Effector CD8-positive, alpha-beta T cell (primary cell): ENCODE results near the gene CHMP4A.

Experiments used
- DNase-seq: peaks from one replicate; lab custom pipeline; 2025; lab: John Stamatoyannopoulos, UW

CHMP4A gene

GRCh38 chr14:24178399-24179178 lies 34.7 kb downstream of the CHMP4A start:
- DNase-seq: no peak

- DNase-seq: no peak
Observed at GRCh38 chr14:24177891-24178290, 35.4 kb downstream of the CHMP4A start.

GRCh38 chr14:24177041-24177825 lies 36.1 kb downstream of the CHMP4A start:
- DNase-seq: no peak

GRCh38 chr14:24176599-24176998 lies 36.7 kb downstream of the CHMP4A start:
- no peak for DNase-seq

GRCh38 chr14:24172871-24173281 lies 40.4 kb downstream of the CHMP4A start:
- DNase-seq: no peak

- DNase-seq: no peak
Observed at GRCh38 chr14:24172261-24172860, 40.9 kb downstream of the CHMP4A start.

- peak; percentile 77 for DNase-seq
Observed at GRCh38 chr14:24171422-24172260, 41.6 kb downstream of the CHMP4A start, which contains the start of gene REC8. Gene REC8, plus strand, starts transcription at chr14:24172080. Its CDS starts 473 bp downstream, at chr14:24172553.

GRCh38 chr14:24167469-24168114 lies 45.7 kb downstream of the CHMP4A start:
- DNase-seq: no peak

GRCh38 chr14:24165785-24166184 lies 47.5 kb downstream of the CHMP4A start:
- no peak for DNase-seq

GRCh38 chr14:24164518-24164991 lies 48.7 kb downstream of the CHMP4A start:
- DNase-seq: no peak

GRCh38 chr14:24162093-24162492 lies 51.2 kb downstream of the CHMP4A start:
- DNase-seq: no peak

- DNase-seq: peak; percentile 97
Observed at GRCh38 chr14:24160850-24161804, 52.2 kb downstream of the CHMP4A start, which contains the start of gene IRF9. Gene IRF9, plus strand, starts transcription at chr14:24161265. Its CDS starts 880 bp downstream, at chr14:24162145.

- DNase-seq: no peak
Observed at GRCh38 chr14:24160499-24160849, 52.8 kb downstream of the CHMP4A start.

- DNase-seq: no peak
Observed at GRCh38 chr14:24159777-24160498, 53.4 kb downstream of the CHMP4A start.
